HG03558 (cell line): ENCODE data around the gene ZFAND2B.

Experiments used
- ATAC-seq: cut with Tn5 transposase; IDR thresholded peaks from one replicate; pipeline ENCODE4 v1.9.1; 2021; ENCODE audit warnings: moderate number of reproducible peaks; ENCODE audit not compliant: unreplicated experiment; ENCODE audit errors: extremely low read depth

ZFAND2B gene

GRCh38 chr2:219218732-219219701, 12.4 kb downstream of the ZFAND2B start, which contains the start of gene ABCB6:
TSS of gene ABCB6 (minus strand) at chr2:219218958. CDS start at chr2:219218673, 285 bp downstream.
- no peak for ATAC-seq

- no peak for ATAC-seq
Observed at GRCh38 chr2:219219784-219220532, 13.4 kb downstream of the ZFAND2B start.

GRCh38 chr2:219220652-219221402, 14.2 kb downstream of the ZFAND2B start:
- ATAC-seq, result no peak

GRCh38 chr2:219221957-219222518, 15.5 kb downstream of the ZFAND2B start:
- no peak for ATAC-seq

GRCh38 chr2:219223831-219224610, 17.4 kb downstream of the ZFAND2B start:
- no peak for ATAC-seq

- no peak for ATAC-seq
Observed at GRCh38 chr2:219225350-219225749, 18.8 kb downstream of the ZFAND2B start.

GRCh38 chr2:219228041-219228910, 21.7 kb downstream of the ZFAND2B start:
- ATAC-seq, result no peak

GRCh38 chr2:219228911-219229304, 22.3 kb downstream of the ZFAND2B start:
- no peak for ATAC-seq

- peak; percentile 85 for ATAC-seq
Observed at GRCh38 chr2:219229305-219230058, 22.9 kb downstream of the ZFAND2B start, which contains the start of the genes ANKZF1 and ATG9A. TSS of gene ANKZF1 (plus strand) at chr2:219229806. CDS start at chr2:219230258, 452 bp downstream. TSS of gene ATG9A (minus strand) at chr2:219229636. CDS start at chr2:219228024, 1,612 bp downstream.

GRCh38 chr2:219230059-219230540, 23.5 kb downstream of the ZFAND2B start:
- no peak for ATAC-seq

- ATAC-seq, result no peak
Observed at GRCh38 chr2:219234331-219234730, 27.7 kb downstream of the ZFAND2B start.

GRCh38 chr2:219243291-219243761, 36.7 kb downstream of the ZFAND2B start:
- ATAC-seq, result no peak

- ATAC-seq, result no peak
Observed at GRCh38 chr2:219244789-219245147, 38.2 kb downstream of the ZFAND2B start.

- peak; percentile 41 for ATAC-seq
Observed at GRCh38 chr2:219245148-219245898, 38.7 kb downstream of the ZFAND2B start, which contains the start of the genes GLB1L and STK16. TSS of gene GLB1L (minus strand) at chr2:219245444. CDS start at chr2:219243573, 1,871 bp downstream. TSS of gene STK16 (plus strand) at chr2:219245479. CDS start at chr2:219246000, 521 bp downstream.

- ATAC-seq, result no peak
Observed at GRCh38 chr2:219245899-219246230, 39.3 kb downstream of the ZFAND2B start.

- no peak for ATAC-seq
Observed at GRCh38 chr2:219246559-219246958, 40.0 kb downstream of the ZFAND2B start.
